ENCODE measurements around the gene ZC2HC1C.

DNA sequence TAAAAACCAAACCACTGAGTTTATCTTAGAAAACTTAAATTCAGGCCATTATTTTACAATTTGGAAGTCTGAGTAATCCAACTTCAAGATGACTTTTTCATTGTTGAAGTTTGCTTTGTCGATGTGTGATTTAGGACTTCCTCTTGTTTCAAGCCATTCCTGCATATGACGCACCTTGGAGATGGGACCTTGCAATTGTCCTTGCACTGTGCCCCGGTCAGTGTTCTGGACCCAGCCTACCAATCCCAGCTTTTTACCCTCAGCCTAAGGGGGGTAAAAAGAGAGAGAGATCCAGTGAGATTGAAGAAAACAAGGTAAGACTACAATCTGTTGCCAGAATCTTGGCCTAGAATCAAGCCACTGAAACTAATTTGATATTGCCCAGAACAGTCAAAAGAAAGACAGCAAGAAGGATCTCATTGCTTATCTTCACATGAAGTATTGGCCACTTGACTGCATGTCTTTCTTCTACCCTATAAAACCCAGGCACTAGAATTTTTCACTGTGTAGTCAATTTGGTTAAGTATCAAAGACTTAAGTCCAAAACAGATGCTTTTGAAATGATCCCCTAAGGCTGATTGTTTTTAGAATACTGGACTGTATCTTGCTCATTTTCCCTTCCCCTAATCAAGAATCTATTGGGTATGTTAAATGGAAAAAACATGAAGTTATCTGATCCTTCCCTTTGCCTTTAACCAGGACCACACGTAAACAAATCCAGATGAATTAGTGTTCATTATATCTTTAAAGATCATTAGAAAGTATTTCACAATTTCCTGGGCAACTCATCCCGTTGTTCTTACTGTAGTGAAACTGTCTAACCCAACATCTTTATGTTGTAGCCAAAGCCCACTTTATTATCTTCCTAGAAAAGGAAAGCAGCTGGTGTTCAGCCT, 15.8 kb upstream of the ZC2HC1C start:
- TF ChIP-seq CTCF (IDR thresholded peaks at IDR 0.05; ENCODE audit: borderline replicate concordance, extremely low read depth, low read length, poor library complexity, severe bottlenecking) (no peak), EZH2 (IDR thresholded peaks at IDR 0.05; ENCODE audit: borderline replicate concordance, low read depth, low read length, severe bottlenecking) (no peak)

All from DND-41 (cell line).